Measurements from ENCODE around the gene PFKFB3. TPM values are rescaled to one million over a fixed set of nuclear protein-coding genes. Genes with fewer than 3 reads are reported as not detected.

Gene PFKFB3
- total RNA-seq, 1 donor from 2014 or later = 126 TPM

DNA sequence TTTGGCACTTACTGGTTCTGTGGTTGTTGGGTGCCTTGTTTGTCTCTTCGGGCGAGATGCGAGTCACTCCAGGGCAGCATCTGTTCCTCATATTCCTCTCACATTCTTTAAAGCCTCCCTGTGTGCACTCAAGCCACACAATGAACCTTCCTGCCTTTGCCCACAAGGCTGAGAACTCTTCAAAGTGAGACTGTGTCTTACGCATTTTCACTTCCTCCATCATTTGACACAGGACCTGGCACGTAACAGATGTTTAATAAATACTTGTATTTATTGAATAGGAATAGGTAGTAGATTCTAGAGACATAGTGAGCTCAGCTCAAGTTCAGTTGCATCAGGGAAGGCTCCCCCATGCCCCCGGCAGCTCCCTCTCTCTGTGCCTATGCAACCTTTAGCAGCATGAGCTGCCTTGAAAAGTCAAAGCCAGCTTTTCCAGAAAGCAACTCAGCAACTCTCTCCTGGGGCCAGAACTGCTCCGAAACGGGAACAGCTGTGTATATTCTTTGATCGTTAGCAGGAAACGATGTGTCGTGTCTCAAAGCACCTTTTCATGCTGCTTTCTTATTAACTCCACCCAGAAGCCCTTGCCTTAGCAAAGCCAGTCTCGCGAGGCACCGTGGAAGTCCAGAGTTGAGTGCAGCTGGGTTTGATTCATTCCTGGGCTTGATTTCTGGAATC is 97.5 kb downstream of the PFKFB3 start:
- H3K9me3 Mint-ChIP-seq = peaks cover 3% of the 10 kb centered on the region
- intact Hi-C loops (cut with micrococcal nuclease) = loop anchor here (5.0 kb wide), 1 partner anchor 33 kb away; no protein-coding TSS in a partner anchor
- no peaks in the 10 kb centered on the region for H3K27me3 Mint-ChIP-seq (ENCODE audit: low read depth)
- peak; percentile 15 for DNase-seq (ENCODE audit: low spot score)
- peak overlapping the region; percentile 88 for H3K27ac Mint-ChIP-seq
- H3K36me3 Mint-ChIP-seq (ENCODE audit: low read depth) = peaks cover 36% of the 10 kb centered on the region
- H3K4me3 Mint-ChIP-seq (ENCODE audit: low read depth) = peak overlapping the region; percentile 69
- H3K4me1 Mint-ChIP-seq (ENCODE audit: low read depth) = peaks cover 57% of the 10 kb centered on the region

DNA sequence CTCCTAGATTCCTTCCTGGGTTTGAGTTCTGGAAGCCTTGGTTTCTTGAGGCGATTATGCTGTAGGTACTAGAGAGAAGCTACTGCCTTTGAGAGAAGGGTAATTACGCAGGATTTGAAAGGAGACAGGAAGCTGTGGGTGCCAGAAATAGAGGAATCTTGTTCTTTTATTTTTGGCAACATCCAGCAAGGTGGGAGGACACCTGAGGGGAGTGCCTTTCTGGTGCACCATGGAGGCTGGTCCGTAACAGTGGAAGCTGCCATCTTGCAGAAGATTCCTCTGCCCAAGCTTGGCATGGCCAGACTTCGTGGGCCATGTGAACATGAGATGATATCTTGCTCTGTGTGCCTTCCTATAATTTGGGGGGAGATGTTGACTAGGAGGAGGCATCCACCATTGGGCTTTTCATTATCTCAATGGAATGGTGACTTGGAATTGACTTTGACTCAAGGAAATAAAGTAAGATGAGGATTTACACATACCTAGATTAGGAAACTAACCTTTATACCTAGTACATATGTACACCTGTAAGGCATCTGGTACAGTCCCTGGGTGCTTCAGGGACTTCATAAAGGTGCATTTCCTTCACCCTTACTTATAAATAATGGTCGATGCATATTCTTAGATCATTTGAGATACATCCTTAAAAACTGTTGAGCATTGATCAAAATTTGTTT is 98.2 kb downstream of the PFKFB3 start:
- no peak for DNase-seq (ENCODE audit: low spot score)
- Mint-ChIP-seq H3K27ac (peak overlapping the region; percentile 88), H3K4me1 (ENCODE audit: low read depth) (peaks cover 52% of the 10 kb centered on the region), H3K36me3 (ENCODE audit: low read depth) (peaks cover 30% of the 10 kb centered on the region), H3K4me3 (ENCODE audit: low read depth) (no peak overlapping the region), H3K27me3 (ENCODE audit: low read depth) (no peaks in the 10 kb centered on the region), H3K9me3 (peaks cover 3% of the 10 kb centered on the region)
- intact Hi-C loops (cut with micrococcal nuclease) = loop anchor here (5.0 kb wide), 1 partner anchor 34 kb away; no protein-coding TSS in a partner anchor

DNA sequence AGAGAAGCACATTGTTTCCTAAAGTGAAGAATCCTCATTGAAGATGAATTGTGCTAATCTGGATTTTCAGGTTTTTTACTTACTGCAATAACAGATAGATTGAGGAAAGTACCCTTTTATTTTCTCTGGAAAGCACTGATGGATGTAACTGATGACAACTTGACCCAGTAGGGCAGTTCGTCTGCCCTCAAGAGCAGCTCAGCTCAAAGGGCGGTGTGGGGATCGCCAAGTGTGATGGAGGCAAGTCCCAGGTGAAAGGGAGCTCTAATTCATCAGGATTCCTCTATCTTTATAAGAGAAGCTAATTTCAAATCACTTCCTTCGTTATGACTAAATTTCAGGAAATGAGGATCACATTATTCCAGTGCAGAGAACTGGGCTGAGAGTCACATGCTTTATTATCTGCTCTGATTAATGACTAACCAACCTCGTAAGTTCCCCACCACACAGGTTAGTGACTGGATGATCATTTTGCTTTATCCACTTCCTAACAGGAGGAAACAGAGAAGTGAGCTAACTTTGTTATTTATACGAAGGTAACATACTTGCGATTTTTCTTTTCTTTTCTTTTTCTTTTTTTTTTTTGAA is 98.8 kb downstream of the PFKFB3 start:
- intact Hi-C loops (cut with micrococcal nuclease) = loop anchor here (5.0 kb wide), 1 partner anchor 34 kb away; no protein-coding TSS in a partner anchor
- H3K4me3 Mint-ChIP-seq (ENCODE audit: low read depth) = no peak overlapping the region

More for the DNA sequence above, 98.8 kb downstream of the PFKFB3 start:
- Mint-ChIP-seq H3K4me1 (ENCODE audit: low read depth) (peaks cover 45% of the 10 kb centered on the region), H3K36me3 (ENCODE audit: low read depth) (peaks cover 32% of the 10 kb centered on the region), H3K27ac (no peak overlapping the region), H3K9me3 (peaks cover 3% of the 10 kb centered on the region), H3K27me3 (ENCODE audit: low read depth) (no peaks in the 10 kb centered on the region)
- DNase-seq (ENCODE audit: low spot score) = no peak

Other genes with a start within 250 kb of the PFKFB3 start
- 19.2 and 19.8 TPM in 2 replicates for gene IL15RA, start 225.4 kb upstream of the PFKFB3 start, total RNA-seq
- gene IL2RA, start 140.6 kb upstream of the PFKFB3 start, total RNA-seq = 1,777 and 1,808 TPM in 2 replicates
- gene RBM17, start 113.9 kb upstream of the PFKFB3 start, total RNA-seq = 257 and 266 TPM in 2 replicates